K562 (cell line): ENCODE measurements around the gene ABCD3. TPM values are rescaled to one million over a fixed set of nuclear protein-coding genes. Genes with fewer than 3 reads are reported as not detected.

Experiments
- PHB ChIP-seq: fragments of 250-450 bp; sonication (Bioruptor Pico); IDR thresholded peaks from 2 replicates; pipeline ENCODE4 v1.5.0; 2021
- REST ChIP-seq, 2 experiments: fragments of 450-650 bp; formaldehyde crosslinking in 1 of 2; IDR thresholded peaks; 2 replicates each; pipeline versions ENCODE4 v1.4.0 to v1.6.1; 2014 to 2020; ENCODE audit warnings: mild to moderate bottlenecking in 2 of 2, borderline replicate concordance in 1 of 2, low read depth in 1 of 2
- polyA plus RNA-seq, 8 experiments: library from polyadenylated mRNA; depleted of rRNA in 4 of 8; stranded (reverse) in 5 of 8; unstranded in 3 of 8; fragments of >200 nt; fragmentation: Nextera tagmentation in 2 of 8; fragmentation: Illumina TruSeq in 1 of 8; extraction: Ambion mirVana in 2 of 8; extraction: Trizol in 1 of 8; gene quantifications; 2 replicates each; pipeline versions ENCODE4 v1.2.1 to v1.2.3, GENCODE V29; 2011 to 2014; ENCODE audit warnings: inconsistent platforms in 1 of 8, missing spikeins in 1 of 8
- total RNA-seq, 7 experiments: library from RNA; depleted of rRNA in 6 of 7; stranded (reverse); fragments of >200 nt in 6 of 7; fragmentation: Illumina TruSeq in 2 of 7; extraction: Trizol in 2 of 7; gene quantifications; 2 replicates each; pipeline versions ENCODE4 v1.2.1 to v1.2.3, GENCODE V29; 2011 to 2021; ENCODE audit warnings: low replicate concordance in 1 of 7

Gene ABCD3
- total and polyA plus RNA-seq, 9 of the 15 experiments (the other 6 are each of a cell fraction or from before 2014, with no cell fraction given), result 11.0 to 30.7 (median 15.5) TPM

- TF ChIP-seq REST (IDR thresholded peaks at IDR 0.05; ENCODE audit: borderline replicate concordance) (no peak), REST (CRISPR knock-in tag; IDR thresholded peaks at IDR 0.05; ENCODE audit: low read depth) (no peak), PHB (CRISPR knock-in tag) (no peak)
These were observed 78.0 kb downstream of the ABCD3 start (continued) for GRCh38 chr1:94496076-94496755.
